ENCODE data around the gene ZNF462.

ZNF462 gene

GRCh38 chr9:106929471-106930177, 66.7 kb downstream of the ZNF462 start:
- DNase-seq (ENCODE audit: low read depth in 2 of 2), result no peak

GRCh38 chr9:106930477-106930876, 67.5 kb downstream of the ZNF462 start:
- no peak for DNase-seq (ENCODE audit: low read depth in 2 of 2)

GRCh38 chr9:106931466-106931865, 68.5 kb downstream of the ZNF462 start:
- no peak for DNase-seq (ENCODE audit: low read depth in 2 of 2)

DNA sequence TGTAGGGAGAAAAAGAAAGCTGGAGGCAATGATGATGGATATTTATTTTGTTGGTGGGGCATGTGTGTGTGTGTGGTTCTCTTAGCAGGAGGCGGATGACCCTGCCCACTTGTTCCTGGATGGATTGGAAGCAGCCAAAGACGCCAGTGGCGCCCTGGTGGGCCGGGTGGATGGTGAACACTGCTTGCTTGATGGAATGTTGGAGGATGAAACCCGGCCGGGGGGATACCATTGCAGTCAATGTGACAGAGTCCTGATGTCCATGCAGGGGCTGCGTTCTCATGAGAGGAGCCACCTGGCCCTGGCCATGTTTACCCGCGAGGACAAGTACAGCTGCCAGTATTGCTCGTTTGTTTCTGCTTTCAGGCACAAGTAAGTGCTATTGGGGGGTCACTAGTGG, 69.2 kb downstream of the ZNF462 start:
- no peak for DNase-seq (ENCODE audit: low read depth in 2 of 2)

DNA sequence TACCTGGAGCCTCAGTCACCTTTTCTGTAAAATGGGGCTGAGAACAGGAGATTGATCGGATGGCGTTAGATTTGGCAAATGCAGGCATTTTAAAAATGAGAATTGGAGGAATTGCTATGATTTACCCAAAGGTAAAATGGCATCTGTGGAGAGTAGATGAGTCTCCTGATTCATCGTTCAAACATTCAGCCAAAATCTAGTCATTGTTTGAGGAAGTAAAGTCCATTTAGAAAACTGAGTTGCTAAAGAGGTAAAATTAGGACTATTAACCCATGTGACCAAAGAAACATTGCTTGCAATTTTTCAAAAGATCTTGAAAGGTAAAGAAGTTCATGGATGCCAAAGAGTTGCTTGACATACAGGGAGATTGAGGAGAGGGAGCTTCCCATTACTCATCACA, 69.7 kb downstream of the ZNF462 start:
- DNase-seq (ENCODE audit: low read depth in 2 of 2), result no peak

DNA sequence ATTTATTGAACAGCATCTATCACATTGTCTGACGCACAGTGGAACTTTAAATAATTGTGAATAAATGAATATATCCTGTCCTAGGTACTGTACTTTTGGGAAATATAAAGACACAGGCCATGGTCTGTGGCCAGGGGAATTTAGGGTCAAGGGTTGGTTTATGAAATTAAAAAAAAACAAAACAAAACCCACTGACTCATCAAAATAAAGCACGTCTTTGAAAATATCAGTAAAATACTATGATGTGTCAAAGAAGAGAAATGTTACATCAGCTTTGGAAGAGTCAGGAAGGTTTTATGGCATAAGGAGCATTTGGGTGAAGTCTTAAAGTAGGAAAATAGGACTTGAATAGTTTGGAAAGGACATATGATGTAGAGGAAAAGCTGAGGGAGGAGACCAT, 70.5 kb downstream of the ZNF462 start:
- DNase-seq (ENCODE audit: low read depth in 2 of 2), result no peak

DNA sequence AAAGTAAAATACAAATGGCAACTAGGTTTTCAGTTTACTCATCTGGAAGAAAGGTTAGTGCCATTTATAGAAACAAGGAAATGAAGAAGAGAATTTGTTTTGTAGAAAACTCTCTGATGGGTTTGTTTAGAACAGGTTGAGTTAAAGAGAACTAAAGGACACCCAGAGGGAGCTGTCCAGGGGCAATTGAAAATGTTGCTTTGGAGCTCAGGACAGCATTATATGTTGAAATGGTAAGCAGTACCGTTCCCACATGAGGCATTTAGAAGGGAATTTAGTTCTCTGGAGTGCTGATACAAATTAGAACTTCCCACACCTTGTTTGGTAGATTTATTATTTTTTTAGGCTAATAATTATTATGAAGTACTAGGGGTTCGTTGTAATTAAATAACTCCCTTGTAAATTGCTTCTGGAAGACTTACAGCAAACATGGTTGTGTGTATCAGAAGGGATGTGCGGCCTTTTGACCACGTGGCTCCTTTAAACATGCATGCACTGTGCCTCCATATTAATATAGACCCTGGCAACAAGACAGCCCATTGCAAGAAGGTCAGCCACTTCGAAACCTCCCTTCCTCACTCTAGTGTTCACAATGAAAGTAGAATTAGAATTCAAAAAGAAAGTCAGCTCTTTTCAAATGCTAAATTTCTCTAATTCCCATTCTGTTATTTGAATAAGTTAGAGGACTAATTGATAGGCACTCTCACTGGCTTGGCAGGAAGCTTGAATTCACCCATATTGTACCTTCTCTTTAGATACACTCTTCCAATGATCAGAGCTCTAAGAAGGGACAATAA, 71.7 kb downstream of the ZNF462 start:
- DNase-seq (ENCODE audit: low read depth in 2 of 2), result no peak

DNA sequence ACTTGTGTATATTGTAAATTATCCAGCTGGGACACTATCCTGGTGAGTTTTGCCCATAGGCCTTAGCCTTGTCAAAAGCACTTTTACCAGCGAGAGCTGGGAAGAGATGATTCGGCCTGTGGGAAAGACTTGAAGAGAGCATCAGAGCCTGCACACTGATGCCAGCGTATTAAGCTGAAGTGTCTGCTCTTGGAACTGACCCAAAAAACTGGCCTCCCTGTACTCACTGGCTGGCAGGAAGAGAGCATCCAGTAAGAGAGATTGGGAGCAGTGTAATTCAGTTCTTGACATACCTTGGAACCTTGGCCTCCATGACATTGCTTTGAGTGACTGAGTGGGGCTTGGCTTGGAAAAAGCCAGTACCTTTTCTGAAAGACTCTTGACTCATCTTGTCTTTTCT, 73.7 kb downstream of the ZNF462 start:
- no peak for DNase-seq (ENCODE audit: low read depth in 2 of 2)

DNA sequence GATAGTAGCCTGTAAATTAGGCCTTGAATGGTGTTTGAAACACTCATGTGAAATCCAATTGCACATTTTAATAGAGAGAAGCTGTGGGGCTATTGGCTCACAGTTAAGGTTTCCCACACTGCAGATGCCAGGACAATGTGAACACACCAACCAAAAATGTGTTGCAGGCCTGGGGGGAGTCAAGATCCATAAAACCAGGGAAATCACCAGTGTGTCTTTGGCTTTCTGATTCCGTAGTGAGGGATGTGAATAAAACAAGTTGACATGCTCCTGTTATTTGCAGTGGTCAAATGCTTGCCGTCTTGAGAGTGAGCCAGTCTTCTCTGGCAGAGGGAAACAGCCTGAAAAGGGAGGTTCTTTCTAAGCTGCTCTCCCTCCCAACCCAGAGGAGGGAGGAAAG, 79.0 kb downstream of the ZNF462 start:
- no peak for DNase-seq (ENCODE audit: low read depth in 2 of 2)

DNA sequence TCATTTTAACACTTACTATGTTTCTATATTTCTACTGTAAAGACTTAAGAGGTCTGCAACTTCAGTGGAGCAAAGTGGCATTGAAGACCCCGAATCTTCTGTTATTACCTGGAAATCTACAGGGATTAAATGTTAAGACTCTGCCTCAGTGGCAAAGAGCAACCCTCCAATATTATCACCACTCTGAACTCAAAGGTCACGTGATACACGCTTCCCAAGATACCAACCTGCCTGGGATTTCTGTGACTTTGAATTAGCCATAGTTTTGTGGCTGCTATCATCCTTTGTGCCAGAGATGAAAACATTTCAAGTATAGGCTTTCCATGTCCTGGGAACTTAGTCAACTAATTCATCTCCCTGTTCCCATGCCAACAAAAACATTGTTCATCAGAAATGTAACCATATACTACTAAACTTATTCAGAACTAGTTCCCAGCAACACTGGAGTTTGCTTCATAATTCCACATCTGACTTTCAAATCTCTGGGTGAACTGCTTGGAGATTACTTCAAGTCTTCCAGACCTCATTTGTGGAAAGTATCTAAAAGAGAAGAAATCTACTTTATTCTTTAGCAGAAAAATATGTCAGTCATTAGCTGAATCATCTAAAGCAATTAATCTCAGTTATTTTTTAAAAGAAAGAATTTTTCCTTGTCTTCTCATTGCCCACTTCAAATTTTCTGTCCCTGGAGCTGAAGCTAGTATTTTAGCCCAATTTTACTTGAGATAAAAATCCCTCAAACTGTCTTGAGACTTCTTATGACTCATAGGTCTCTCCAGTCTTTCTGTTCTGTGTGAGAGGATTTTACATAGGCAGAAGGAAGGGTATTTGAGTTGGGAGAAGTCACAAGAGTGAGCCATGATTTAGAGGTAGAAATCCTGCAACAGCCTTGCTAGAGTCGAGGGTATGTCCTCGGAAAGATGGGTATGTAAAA, 83.0 kb downstream of the ZNF462 start:
- no peak for DNase-seq (ENCODE audit: low read depth in 2 of 2)

GRCh38 chr9:106947106-106947900, 84.3 kb downstream of the ZNF462 start:
- DNase-seq (ENCODE audit: low read depth in 2 of 2), result no peak

GRCh38 chr9:106953174-106953573, 90.2 kb downstream of the ZNF462 start:
- no peak for DNase-seq (ENCODE audit: low read depth in 2 of 2)

- DNase-seq (ENCODE audit: low read depth in 2 of 2), result no peak
These were observed 91.6 kb downstream of the ZNF462 start for GRCh38 chr9:106954558-106954957.

- DNase-seq (ENCODE audit: low read depth in 2 of 2), result no peak
These were observed 92.2 kb downstream of the ZNF462 start for GRCh38 chr9:106954974-106955850.

- no peak for DNase-seq (ENCODE audit: low read depth in 2 of 2)
These were observed 94.0 kb downstream of the ZNF462 start for GRCh38 chr9:106956971-106957370.

DNA sequence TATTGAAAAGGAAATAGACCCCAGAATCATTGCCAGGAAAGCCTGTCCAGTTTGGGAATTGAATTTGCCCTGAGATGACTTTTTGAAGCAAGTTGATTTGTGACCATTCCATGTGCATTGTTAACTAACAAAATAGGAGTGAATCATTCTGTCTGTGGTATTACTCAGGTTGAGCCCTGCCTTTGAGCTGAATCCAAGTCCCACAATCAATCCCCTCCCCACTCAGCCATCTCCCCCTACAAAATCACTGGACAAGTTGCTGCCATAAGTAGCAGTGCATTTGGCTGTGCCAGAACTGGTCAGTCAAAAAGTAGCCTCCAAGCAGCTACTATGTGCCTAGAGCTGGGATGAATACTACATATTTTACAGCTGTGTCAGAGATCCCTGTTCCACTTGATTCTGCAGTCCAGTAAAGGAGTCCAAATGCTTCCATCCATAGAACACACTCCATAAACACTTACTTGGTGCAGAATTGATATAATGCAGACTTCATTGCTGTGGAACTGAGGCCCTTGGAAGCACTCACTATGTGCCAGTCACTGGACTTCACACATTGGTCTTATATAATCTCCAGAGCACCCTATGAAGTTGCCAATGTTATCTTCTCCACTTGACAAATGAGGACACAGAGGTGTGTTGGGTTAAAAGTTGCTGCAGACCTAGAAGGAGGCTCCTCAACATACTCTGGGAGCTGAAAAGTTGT, 96.1 kb downstream of the ZNF462 start:
- DNase-seq (ENCODE audit: low read depth in 2 of 2), result no peak

GRCh38 chr9:106960258-106960657, 97.3 kb downstream of the ZNF462 start:
- no peak for DNase-seq (ENCODE audit: low read depth in 2 of 2)

- DNase-seq (ENCODE audit: low read depth in 2 of 2), result no peak
These were observed 98.7 kb downstream of the ZNF462 start for GRCh38 chr9:106961623-106962022.

DNA sequence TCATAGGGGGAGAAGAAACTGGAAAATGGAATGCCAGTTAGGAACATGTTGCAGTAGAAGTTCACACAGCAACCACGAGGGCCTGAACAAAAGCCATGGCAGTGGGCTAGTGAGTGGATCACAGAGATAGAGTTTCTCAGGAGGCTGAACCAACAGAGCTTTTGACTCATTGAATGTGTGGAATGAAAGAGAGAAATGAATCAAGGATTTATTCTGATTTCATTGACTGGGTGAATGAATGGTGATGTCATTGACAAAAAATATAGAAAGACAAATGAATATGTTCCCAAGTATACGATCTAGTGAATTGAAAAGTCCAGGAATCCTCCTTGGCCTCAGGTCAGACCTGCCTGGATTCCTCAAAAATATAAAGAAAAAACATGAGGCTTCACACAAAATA, 99.2 kb downstream of the ZNF462 start:
- no peak for DNase-seq (ENCODE audit: low read depth in 2 of 2)
